ENCODE data around the gene GTPBP6. TPM values are rescaled to one million over a fixed set of nuclear protein-coding genes. Genes with fewer than 3 reads are reported as not detected.
"Not testable (repeated sequence)": the region's sequence is repeated elsewhere in the genome, so short reads cannot be mapped to it uniquely, and the experiment has no call there.

The GTPBP6 gene
- total RNA-seq, 1 donor from 2014 or later: 49.9 TPM

GRCh38 chrX:351736-352135, 33.1 kb upstream of the GTPBP6 start:
- no peak for DNase-seq (ENCODE audit: low read depth, low spot score)

GRCh38 chrX:351324-351641, 32.7 kb upstream of the GTPBP6 start:
- DNase-seq (ENCODE audit: low read depth, low spot score): not testable (repeated sequence)

DNA sequence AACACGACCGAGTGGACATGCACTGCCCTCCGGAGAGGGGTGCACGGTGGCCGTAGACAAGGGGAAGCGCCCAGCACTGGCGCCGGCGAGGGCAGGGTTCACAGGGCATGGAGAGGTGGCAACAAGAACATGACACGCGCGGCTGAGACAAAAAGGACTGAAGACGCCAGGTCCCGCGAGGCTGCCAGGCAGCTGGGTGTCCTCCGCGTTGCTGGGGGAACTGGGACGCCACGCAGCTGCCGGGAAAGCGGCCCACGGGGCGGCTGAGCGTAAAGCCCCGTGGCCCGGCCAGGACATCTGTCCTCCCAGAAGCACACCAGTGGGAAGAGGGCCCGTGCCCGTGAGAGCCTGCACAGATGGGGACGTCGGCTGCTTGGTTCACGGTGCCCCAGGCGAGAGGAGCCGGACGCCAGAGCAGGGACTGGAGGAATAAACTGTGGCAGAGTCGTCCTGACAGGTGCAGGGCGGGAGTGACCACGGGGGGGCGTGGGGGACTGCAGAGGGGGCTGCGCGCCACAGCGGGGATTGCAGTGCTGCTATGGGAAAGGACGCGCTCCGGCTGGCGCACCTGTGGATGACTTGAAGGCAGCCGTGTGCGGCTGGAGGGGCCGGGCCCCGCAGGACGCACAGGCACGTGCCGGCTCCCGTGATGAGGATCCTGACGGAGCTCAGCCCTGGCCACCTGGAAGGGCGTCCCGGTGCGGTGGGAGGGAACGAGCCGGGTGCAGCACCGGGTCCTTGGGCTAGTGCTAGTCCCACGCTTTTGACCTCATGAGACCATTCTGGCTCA, 32.1 kb upstream of the GTPBP6 start:
- DNase-seq (ENCODE audit: low read depth, low spot score): no peak

DNA sequence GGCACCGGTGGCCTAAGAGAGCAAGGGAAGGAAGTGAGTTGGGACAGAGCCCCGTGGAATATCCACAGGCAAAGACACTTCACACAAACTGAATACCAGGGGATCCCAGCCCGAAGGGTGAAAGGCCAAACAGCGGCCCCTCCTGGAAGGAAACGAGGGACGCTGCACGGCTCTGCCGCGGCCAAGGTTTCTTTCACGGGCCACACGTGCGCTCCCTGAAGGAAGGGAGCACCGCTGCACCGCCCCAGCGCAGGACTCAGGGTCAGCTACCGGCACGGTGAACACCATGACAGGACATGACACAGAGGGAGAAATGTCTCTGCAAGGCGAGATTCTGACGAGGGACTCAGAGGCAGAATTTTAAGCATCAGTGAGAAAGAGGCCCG, 31.5 kb upstream of the GTPBP6 start:
- no peak for DNase-seq (ENCODE audit: low read depth, low spot score)

DNA sequence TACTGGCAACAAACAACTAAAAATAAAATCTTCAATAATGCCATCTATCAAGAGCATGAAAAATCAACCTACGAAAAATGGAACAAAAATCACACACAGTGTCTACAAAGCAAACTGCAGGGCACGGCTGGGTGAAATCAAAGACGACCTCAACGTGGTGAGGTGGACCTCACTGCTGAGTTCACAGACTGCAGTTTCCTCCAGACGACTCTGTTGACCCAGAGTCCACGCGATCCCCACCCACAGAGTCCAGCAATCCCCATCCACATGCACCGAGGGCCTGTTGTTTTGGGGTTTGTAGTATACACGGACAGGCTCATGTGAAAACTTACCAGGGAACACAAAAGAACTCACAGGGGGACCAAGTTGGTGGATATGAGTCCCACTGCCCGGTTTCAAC, 31.1 kb upstream of the GTPBP6 start:
- no peak for DNase-seq (ENCODE audit: low read depth, low spot score)

- DNase-seq (ENCODE audit: low read depth, low spot score): no peak
Measured at GRCh38 chrX:349196-349595, 30.6 kb upstream of the GTPBP6 start.

DNA sequence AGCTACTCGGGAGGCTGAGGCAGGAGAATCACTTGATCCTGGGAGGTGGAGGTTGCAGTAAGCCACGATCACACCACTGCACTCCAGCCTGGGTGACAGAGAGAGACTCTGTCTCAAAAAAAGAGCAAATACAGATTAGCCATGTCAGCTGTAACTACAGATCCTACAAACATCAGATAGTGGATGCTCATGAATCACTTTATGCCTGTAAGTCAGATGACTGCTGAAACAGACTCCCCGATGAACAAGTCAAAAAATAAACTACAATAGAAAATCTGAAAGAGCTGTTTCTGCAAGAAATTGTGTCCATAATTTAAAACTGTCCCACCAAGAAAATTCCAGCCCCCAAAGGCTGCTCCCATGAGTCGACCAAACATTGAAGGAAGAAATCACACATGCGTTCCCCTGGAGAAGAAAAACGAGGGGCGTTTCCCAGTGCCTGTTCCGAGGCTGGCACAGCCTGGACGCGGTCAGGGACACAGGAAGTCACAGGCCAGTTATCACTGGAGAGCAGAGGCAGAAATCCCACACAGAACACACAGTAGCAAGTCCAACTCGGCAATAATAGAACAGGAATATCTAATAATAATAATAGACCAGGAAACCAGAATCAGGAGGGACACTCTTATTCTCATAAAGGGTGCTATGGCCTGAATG, 30.0 kb upstream of the GTPBP6 start:
- DNase-seq (ENCODE audit: low read depth, low spot score): no peak

GRCh38 chrX:347351-348117, 28.9 kb upstream of the GTPBP6 start:
- no peak for DNase-seq (ENCODE audit: low read depth, low spot score)

GRCh38 chrX:346034-346813, 27.6 kb upstream of the GTPBP6 start:
- no peak for DNase-seq (ENCODE audit: low read depth, low spot score)

- DNase-seq (ENCODE audit: low read depth, low spot score): no peak
Measured at GRCh38 chrX:345020-345925, 26.7 kb upstream of the GTPBP6 start.

DNA sequence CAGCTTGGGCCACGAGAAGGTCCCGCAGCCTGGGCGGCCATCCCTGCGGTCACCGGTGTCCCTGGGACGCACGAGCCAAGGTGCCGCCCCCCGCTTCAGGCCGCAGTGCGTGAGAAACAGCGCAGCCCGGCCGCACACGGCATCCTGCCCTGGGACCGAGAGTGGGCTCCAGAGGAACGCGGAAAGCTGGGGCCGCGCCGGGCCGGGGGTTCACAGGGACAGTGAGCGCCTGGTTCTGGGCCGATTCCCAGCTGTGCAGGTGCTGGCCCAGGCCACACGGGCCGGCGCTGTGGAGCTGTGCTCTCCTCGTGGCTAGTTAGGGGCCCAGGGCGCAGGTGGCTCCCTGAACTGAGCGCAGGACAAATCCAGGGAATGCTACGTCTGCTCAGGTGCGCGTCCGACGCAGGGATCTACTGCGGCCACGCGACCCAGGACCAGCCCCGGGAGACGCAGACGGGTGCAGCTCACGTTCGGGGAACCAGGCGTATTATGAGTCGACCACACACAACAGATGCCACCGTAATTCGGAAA, 25.8 kb upstream of the GTPBP6 start:
- DNase-seq (ENCODE audit: low read depth, low spot score): no peak

DNA sequence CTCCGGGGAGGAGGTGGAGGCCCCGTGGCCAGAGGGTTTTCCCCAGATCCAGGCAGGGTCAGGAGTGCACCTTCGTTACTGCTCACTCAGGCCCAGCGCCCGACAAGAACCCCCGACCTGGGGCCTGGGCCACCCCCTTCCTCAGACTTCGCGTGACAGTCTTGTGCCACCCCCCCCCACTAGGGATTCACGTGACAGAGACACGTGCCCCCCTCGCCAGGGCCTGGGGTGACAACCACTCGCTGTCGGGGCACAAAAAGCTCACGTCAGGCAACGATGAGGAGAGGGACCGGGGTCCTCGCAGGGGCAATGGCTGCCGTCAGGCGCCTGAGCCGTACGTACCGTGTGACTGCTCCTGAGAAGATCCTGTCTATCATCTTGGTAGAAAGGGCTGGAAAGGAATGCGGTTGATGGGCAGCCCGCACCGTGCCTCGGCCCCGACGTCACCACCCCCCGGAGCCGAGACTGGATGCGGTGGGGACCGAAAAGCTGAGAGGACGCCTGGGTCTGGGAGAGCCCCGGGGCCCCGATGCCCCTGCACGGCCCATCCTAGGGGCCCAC, 23.0 kb upstream of the GTPBP6 start:
- DNase-seq (ENCODE audit: low read depth, low spot score): no peak

GRCh38 chrX:340641-341423, 22.2 kb upstream of the GTPBP6 start:
- no peak for DNase-seq (ENCODE audit: low read depth, low spot score)

DNA sequence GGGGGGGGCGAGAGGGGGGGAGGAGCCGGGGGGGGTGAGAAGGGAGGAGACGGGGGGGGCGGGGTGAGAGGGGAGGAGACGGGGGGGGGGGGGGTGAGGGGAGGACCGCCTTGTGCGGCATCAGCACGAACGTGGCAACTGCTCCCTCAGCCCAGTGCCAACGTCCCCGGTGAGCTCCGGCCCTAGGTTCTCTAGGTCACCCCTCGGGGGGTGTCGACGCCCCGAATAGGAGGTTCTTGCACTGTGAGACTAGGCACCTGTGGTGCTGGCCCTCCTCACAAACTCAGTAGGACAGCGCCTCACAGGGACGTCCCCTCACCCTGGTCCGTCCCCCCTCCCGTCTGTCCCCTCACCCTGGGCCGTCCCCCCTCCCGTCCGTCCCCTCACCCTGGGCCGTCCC, 21.5 kb upstream of the GTPBP6 start:
- no peak for DNase-seq (ENCODE audit: low read depth, low spot score)

DNA sequence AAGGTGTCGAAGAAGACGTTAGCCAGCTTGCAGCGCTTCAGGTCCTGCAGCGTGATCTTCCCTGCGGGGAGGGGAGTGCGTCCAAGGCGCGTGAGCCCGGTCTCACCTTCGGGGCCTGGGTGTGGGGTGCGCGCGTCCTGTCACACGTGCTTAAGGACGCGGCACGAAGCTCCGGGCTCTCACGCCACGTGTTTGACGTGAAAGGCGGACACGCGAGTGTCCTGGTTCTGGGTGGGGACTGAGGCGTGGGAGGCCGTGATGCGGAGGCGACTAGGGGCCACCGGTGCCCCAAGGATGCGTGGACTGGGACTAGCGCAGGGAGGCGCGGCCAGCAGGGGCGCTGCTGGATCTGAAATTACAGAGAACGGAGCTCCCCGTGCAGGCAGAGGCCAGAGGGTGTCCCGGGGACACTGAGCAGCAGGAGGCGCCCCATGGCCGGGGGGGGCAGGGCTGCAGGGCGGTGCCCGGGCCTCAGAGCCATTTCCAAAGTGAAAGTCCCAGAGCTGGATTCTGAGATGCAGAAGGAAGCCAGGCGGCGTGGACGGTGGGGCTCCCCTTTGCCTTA, 20.3 kb upstream of the GTPBP6 start:
- no peak for DNase-seq (ENCODE audit: low read depth, low spot score)

GRCh38 chrX:338281-338835, 19.8 kb upstream of the GTPBP6 start:
- DNase-seq (ENCODE audit: low read depth, low spot score): no peak

DNA sequence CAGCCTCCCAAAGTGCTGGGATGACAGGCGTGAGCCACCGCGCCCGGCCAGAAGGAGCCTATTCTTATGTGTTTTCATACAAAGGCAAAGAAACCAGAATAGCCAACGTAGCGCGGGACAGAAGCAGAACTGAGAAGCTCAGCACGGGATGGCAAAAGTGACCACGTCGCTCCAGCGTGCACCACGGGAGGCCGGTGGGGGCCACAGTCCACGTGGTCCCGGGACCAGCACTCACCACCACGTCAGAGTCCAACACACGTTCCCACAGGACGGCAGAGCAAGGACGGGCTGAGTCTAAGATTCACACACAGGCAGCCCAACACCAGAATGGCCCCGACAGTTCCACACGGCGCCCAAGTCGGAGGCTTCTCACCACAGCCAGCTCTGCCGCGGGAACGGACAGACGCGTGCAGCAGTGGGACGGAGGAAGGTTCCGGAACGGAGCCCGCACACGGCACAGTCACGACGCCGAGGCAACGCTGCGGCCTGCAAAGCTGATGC, 18.8 kb upstream of the GTPBP6 start:
- DNase-seq (ENCODE audit: low read depth, low spot score): no peak

DNA sequence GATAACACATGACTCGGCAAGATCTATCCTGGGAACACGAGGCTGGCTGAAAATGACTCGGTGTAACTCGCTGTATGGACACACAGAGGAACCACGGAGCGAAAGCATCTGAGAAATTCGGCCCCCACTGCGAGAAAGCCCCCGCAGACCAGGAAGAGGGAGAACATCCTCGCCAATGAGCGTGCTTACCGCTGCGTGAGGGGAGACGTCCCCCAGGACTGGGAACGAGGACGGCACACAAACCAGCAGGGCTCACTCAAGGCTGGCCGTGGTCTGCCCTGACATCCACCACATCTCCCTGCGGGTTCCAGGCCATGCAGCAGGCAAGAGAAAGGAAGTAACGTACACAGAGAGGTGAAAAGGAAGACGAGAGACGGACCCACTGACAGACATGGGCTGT, 17.6 kb upstream of the GTPBP6 start:
- DNase-seq (ENCODE audit: low read depth, low spot score): no peak

- no peak for DNase-seq (ENCODE audit: low read depth, low spot score)
Measured at GRCh38 chrX:335758-336155, 17.2 kb upstream of the GTPBP6 start.

Data from pulmonary artery endothelial cell (primary cell).